Urothelium cell line (cell line): ENCODE data around the gene NOL9.

Experiments used
- DNase-seq: peaks from one replicate; pipeline ENCODE4 v3.0.0; 2011; ENCODE audit warnings: low spot score, mixed read lengths
- FAIRE-seq: peaks from 2 replicates; lab custom pipeline; 2011; peaks lifted over from hg19 to GRCh38; lab: Jason Lieb, UNC

Gene NOL9

DNA sequence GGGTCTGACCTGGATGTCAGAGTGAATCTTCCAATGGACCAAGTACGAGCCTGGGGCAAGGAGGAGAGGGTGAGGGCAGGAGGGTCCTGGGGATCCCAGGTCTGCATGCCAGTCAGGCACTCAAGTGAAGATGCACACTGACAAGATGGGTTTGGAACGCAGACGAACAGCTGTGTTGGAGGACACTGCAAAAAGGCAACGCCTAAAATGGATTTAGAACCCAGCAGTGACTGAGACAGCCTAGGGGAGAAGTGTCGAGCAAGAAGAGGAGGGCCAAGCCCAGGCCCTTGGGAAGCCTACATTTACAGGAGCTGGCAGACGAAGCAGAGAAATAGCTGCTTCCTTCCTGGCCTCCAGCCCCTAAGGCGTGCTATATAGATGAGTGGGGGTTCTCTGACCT lies 25.8 kb downstream of the NOL9 start:
- no peak for FAIRE-seq
- DNase-seq, result no peak

- FAIRE-seq, result no peak
- DNase-seq, result no peak
Measured at GRCh38 chr1:6526316-6526715, 28.0 kb downstream of the NOL9 start.

DNA sequence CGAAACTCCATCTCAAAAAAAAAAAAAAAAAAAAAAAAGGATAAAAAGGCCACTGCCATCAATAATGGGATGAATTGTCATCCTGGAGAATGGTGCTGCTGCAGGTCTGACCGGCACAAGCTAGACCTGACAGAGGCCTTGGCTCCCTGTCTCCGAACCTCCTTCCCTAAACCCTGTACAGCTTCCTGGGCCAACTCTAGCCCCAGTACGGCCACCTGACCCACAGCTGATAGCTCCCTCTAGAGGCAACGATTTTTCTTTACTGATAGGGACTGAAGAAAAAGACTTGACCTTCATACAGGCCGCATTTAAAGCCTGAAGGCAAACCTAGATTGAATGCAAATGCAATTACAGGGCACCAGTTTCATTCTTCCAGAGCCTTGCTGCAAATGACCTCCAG lies 30.7 kb downstream of the NOL9 start:
- no peak for FAIRE-seq
- DNase-seq, result peak; percentile 18

GRCh38 chr1:6521536-6521935 lies 32.8 kb downstream of the NOL9 start:
- DNase-seq (no peak), FAIRE-seq (no peak)

DNA sequence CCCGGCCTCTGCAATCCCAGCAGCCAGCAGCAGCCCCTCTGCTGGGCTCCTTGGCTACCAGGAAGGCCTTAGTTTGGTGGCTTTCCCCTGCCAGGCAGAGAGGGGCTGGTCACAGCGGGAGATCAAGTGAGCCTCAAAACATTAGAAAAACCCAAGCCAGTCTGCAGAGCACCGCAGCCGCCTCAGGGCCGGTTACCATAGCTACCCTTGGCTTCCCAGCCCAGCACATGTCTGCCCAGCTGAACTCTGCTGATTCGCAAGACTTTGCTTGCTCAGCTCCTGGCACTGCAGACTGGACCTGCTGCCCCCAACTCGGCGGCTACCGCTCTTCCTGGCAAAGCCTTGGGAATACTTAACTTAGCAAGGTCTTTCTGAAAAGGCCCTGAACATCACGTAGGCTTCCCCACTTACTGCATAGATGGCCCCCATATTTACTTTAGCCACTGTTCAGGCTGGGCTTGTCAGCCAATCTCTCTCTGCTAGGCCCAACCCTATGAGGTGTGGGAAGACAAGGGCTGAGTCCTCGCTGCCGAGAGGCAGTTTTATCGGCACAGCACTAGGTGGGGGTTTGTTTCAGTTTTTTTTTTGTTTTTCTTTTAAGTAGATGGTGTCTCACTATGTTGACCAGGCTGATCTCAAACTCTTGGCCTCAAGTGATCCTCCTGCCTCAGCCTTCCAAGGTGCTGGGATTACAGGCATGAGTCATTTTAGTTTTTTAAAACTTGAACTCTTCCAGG lies 34.2 kb downstream of the NOL9 start:
- FAIRE-seq, result no peak
- DNase-seq, result no peak

- no peak for FAIRE-seq
- no peak for DNase-seq
Measured at GRCh38 chr1:6519491-6519934, 34.8 kb downstream of the NOL9 start.

DNA sequence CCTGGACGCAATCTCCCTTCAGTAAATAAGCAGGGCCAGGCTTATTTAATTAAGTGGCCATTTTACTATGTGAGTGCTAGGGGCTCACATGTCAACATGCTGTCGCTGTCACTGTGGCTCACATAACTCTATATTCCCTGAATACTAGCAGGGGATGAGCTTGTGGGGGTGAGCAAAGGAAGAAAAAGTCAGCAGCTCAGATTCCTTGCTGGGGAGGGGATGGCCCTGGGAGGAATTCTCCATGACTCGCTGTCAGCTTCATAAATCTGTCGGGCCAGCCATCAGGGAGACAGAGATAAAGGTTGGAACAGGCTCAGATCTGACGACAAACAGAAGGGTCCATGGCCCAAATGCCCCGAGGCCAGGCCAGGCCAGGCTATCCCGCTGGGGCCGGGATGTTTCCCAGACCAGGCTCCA lies 36.9 kb downstream of the NOL9 start:
- FAIRE-seq (no peak), DNase-seq (no peak)

DNA sequence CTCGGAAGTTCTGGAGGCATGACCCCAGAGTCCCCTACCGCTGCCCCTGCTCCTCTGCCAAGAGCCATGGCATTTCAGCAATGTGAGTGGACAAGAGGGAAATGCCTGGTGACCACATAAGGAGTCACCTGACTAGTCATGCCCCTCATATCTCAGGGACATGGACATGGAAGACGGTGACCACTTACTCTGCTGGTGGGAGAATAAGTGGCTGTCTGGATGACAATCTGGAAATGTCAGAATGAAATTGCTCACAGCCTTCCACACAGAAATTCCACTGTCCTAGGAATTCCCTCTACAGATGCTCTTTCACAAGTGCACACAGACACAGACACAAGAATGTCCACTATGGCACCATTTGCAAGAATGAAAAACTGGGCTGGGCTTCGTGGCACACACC lies 38.5 kb downstream of the NOL9 start:
- no peak for DNase-seq
- no peak for FAIRE-seq

DNA sequence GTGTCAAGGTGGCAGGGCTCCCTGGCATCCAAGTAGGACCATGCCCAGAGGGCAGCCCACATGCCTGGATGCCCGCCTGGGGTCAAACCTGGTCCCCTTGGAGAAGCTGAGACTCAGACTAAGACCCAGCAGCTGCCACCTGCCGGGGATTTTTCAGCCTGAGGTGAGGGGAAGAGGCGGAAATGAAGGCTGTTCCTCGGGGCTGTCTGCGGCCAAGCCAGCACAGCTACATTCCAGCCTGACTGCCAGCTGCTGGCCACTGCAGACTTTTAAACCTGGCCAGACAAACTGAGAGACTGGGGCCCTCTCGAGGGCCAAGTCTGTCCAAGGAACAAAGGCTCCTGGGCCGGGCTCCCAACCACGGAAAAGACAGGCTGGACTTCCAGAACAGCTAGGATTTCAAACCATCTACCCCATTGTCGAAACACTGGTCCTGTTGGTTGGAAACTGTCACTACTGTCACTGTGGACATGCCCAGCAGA lies 41.0 kb downstream of the NOL9 start:
- no peak for DNase-seq

DNA sequence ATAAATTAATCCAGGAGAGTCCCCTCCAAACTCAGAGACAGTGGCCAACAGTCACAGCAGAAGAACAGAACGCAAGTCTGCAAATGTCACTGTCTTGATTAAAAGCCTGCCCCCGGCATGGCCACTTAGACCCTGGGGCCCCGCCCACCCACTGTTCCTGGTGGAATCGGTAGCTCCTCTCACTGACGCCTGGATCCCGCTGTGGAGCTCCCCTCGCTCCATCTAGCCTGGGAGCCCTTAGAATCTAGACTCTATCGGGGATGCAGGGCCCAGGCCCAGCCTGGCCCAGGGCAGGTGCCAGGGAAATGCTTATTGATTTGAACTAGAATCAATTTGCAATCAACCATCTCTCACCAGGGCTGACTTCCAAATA lies 41.4 kb downstream of the NOL9 start:
- DNase-seq, result no peak
- FAIRE-seq, result no peak

More for the DNA sequence above, 41.0 kb downstream of the NOL9 start:
- FAIRE-seq, result no peak

DNA sequence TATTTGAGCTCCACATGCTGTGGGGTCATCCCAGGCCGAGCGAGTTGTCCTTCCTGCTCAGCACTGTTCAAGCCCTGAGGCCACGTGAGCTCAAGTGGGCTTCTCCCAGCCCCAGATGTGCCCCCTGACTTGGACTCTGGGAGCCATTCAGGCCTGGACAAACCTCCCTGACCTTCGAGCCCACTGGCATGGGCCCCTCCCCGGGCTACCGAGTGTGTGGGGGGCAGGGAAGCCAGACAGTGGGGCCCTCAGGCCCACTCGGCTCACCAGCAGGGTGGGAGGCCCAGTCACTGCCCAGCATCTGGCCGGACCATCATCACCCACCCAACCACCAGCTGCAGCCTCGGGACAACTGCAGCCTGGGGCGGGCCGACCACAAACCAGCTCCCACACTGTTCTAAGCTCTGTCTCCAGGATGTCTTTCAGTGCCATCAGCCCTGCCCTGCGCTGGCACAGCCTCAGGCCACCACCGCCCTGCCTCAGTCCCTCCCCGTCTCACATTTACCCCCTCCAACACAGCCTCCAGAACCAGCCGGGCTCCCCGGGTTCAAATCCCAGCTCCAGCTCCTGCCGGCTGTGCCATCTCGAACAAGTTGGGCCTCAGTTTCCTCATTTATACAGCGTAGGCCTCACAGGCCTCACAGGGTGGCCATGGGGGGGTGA lies 41.9 kb downstream of the NOL9 start:
- DNase-seq (no peak), FAIRE-seq (no peak)

DNA sequence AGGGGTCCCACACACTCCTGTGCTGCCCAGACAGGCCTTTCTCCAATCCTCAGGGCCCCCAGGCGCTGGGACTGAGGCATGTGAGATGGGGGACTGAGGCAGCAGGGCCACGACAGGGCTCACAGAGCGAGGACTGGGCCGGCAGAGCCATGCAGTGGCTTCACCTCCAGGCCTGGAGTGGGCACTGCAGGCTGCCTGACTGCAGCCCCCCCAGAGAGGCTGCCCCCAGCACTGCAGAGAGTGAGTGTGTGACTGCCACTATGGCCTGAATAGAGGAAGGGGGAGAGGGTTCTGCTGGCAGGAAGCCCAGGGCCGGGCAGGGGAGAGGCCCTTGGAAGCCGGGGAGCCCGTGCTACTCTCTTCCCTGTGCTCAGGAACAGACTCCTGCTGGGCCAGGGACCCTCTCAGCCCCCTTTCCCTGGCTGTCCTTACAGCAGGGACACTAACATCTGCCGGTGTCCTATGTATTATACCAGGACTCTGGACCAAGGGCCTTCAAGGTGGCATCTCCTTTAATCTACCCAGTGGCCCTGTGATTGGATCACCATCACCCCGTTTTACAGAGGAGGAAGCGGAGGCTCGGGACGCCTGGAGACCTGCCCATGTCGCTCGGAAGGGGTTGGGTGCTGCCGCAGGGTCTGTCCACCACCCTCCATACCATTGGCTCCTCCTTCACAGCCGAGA lies 42.6 kb downstream of the NOL9 start:
- FAIRE-seq (no peak), DNase-seq (no peak)

GRCh38 chr1:6511056-6511455 lies 43.3 kb downstream of the NOL9 start:
- FAIRE-seq, result no peak
- DNase-seq, result no peak

DNA sequence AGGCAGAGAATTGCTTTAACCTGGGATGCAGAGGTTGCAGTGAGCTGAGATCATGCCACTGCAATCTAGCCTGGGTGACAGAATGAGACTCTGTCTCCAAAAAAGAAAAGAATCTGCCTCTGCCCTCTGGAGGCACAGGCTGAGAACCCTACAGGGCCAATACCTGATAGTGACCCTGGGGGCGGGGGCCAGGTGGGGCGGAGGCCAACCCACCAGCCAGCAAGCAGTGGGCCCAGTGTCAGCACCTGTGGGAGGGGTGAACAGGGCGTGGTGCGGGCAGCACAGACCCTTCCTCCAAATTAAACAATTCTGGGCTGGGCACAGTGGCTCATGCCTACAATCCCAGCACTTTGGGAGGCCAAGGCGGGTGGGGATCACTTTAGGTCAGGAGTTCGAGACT lies 43.8 kb downstream of the NOL9 start:
- FAIRE-seq (no peak), DNase-seq (no peak)

GRCh38 chr1:6509919-6510291 lies 44.4 kb downstream of the NOL9 start:
- FAIRE-seq (no peak), DNase-seq (no peak)

- FAIRE-seq, result no peak
- DNase-seq, result no peak
Measured at GRCh38 chr1:6509220-6509918, 44.9 kb downstream of the NOL9 start.

DNA sequence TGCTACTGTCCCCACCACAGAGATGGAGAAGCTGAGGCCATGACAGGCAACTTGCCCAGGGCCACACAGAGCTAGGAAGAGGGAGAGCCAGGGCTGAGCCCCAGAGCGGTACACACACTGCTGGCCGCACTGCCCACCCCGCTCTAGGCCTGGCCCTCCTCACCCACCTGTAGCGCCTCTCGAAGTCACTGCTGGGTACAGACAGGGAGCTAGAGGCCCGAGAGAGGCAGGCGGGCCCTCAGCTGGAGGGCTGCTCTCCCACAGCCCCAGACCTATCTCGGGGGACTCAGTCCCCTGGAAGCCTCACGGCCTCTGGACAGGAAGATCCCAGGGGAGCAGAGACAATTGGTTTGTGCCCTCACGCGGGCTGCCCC lies 45.5 kb downstream of the NOL9 start:
- FAIRE-seq (no peak), DNase-seq (no peak)

GRCh38 chr1:6508154-6508815 lies 46.0 kb downstream of the NOL9 start:
- DNase-seq (no peak), FAIRE-seq (no peak)

DNA sequence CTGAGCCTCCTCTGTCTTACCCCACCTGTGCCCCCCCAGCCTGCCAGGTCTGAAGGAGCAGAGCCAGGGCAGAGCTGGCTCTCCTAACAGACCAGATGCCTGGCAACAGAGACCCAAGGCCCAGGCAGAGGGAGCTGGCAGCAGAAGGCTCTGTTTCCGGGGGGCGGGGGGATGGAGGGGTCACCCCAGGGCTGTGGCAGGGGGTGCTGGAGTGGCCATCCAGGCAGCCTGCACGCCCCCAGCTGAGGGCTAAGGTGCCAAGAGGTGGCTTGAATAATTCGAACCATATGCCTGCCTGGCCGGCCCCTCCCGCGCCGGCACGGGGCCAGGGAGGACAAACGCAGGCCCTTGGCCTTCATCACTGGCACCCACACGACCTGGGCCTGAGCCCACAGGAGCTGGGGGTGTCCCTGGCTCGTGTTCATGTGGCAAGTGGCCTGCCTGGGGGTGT lies 46.8 kb downstream of the NOL9 start:
- DNase-seq (no peak), FAIRE-seq (no peak)

- FAIRE-seq, result no peak
- no peak for DNase-seq
Measured at GRCh38 chr1:6507037-6507428, 47.3 kb downstream of the NOL9 start.
